ENCODE measurements around the gene TNFSF11.

The TNFSF11 gene

DNA sequence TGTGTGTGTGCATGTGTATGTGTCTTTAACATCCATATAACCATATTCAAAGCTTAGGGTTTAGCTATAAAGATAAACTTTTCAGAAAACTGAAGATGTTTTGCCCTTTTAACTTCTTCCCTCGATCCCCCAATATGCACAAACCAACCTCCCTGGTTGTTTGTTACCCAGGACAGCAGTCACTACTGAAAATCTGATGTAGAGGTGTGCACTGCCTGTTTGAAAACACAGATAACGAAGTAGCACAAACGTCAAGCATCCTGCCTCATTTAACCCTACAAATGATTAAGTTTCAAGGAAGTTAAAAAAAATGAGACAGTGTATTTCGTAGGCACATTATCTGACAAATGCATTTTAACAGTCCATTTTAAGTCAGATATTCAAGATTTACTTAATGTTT lies 3.6 kb downstream of the TNFSF11 start:
- TF ChIP-seq, protein P1, sequence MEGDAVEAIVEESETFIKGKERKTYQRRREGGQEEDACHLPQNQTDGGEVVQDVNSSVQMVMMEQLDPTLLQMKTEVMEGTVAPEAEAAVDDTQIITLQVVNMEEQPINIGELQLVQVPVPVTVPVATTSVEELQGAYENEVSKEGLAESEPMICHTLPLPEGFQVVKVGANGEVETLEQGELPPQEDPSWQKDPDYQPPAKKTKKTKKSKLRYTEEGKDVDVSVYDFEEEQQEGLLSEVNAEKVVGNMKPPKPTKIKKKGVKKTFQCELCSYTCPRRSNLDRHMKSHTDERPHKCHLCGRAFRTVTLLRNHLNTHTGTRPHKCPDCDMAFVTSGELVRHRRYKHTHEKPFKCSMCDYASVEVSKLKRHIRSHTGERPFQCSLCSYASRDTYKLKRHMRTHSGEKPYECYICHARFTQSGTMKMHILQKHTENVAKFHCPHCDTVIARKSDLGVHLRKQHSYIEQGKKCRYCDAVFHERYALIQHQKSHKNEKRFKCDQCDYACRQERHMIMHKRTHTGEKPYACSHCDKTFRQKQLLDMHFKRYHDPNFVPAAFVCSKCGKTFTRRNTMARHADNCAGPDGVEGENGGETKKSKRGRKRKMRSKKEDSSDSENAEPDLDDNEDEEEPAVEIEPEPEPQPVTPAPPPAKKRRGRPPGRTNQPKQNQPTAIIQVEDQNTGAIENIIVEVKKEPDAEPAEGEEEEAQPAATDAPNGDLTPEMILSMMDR (IDR thresholded peaks at IDR 0.05; ENCODE audit: low read depth, low read length) = no peak
- H3K4me3 ChIP-seq (replicated peaks in 1 of 2; ENCODE audit: low read depth in 2 of 2, low read length in 2 of 2) = no peak overlapping the region
- no peak for DNase-seq (ENCODE audit: low read depth in 2 of 2)

DNA sequence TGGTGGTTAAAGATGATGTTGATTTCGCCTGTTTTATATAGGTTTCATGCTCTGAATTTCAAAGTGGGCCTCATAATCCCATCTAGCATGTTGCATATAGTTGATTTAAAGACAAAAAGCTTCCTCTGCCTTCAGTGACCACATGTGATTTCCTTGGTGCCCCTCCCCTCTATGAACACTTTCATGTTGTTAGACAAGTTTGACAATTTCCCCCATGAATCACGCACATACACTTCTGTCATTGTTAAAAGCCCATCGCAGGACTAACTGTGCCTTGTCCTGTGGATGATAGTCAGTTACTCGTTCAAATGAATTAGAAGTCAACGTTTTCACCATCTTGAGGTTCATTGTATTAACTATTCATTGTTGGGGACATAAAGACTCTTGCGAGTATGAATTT lies 6.7 kb downstream of the TNFSF11 start:
- H3K4me3 ChIP-seq (replicated peaks in 1 of 2; ENCODE audit: low read depth in 2 of 2, low read length in 2 of 2) = no peak overlapping the region
- TF ChIP-seq, protein P1 (IDR thresholded peaks at IDR 0.05; ENCODE audit: low read depth, low read length) = no peak
- DNase-seq (ENCODE audit: low read depth in 2 of 2) = no peak

- H3K4me3 ChIP-seq (replicated peaks in 1 of 2; ENCODE audit: low read depth in 2 of 2, low read length in 2 of 2) = no peak overlapping the region
- no peak for DNase-seq (ENCODE audit: low read depth in 2 of 2)
Measured at GRCh38 chr13:42581427-42581826, 7.5 kb downstream of the TNFSF11 start.

DNA sequence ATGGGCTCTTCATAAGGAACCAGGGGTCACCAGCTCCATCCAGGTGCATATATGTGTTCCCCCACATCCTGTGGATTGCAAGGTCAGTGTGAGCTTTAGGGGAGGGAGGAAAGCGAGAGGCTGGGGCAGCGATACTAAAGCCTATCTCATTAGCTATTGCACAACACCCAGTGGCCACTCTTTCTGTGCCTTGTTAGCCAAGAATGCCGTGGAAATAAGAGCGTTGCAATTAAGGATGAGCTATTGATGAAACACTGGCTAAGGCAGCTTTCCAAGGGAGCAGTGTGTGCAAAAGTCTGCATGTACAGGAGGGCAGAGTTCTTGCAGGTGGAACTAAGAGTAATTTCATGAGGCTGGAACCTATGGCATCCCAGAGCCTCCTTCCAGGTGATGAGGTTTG lies 17.6 kb downstream of the TNFSF11 start:
- no peak for DNase-seq (ENCODE audit: low read depth in 2 of 2)
- no peak overlapping the region for H3K4me3 ChIP-seq (replicated peaks in 1 of 2; ENCODE audit: low read depth in 2 of 2, low read length in 2 of 2)
- TF ChIP-seq, protein P1 (IDR thresholded peaks at IDR 0.05; ENCODE audit: low read depth, low read length) = no peak

More at GRCh38 chr13:42581427-42581826, 7.5 kb downstream of the TNFSF11 start:
- TF ChIP-seq, protein P1 (IDR thresholded peaks at IDR 0.05; ENCODE audit: low read depth, low read length) = no peak

GRCh38 chr13:42592915-42593900 lies 19.3 kb downstream of the TNFSF11 start:
- DNase-seq (ENCODE audit: low read depth in 2 of 2) = no peak
- TF ChIP-seq, protein P1 (IDR thresholded peaks at IDR 0.05; ENCODE audit: low read depth, low read length) = no peak
- no peak overlapping the region for H3K4me3 ChIP-seq (replicated peaks in 1 of 2; ENCODE audit: low read depth in 2 of 2, low read length in 2 of 2)

DNA sequence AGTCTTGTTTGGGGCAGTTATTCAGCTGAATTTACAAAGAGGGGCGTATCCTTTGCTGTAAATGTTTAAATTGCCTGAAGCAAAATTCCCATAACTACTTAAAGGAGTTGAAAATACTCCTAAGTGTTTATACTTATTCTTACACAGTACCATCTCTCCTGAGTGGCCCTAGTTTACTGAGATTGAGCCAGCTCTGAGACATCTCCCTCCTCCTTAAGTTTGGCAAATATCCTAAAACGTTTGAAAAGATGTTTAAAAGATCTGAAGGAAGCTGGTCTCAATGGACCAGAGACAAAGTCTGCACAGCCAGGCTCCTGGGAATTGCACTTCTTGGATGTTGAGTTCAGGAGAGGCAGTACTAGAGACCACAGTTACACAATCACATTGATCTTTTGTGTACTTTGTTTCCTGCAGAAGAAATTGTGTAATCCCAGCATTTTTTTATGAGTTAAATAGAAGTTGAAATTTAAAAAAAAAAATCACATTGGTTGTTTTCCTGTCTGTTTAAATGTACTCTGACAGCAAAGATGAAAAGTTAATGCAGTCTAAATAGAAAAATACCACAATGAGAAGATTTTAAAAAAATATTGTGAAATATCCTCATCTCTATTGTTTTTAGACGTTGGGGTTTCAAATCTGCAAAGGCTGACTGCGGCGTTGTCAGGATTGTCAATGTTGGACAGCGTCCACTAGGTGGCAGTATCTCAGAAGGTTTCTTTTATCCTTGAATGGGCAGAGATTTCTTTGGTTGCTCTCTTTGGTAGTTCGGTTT lies 20.7 kb downstream of the TNFSF11 start:
- DNase-seq (ENCODE audit: low read depth in 2 of 2) = peak; percentile 91 to 97
- TF ChIP-seq, protein P1 (IDR thresholded peaks at IDR 0.05; ENCODE audit: low read depth, low read length) = peak; percentile 71
- no peak overlapping the region for H3K4me3 ChIP-seq (replicated peaks in 1 of 2; ENCODE audit: low read depth in 2 of 2, low read length in 2 of 2)

Data from cardiac fibroblast (primary cell).